SW480 (cell line): ENCODE data around the gene PPTC7.
"Not testable (repeated sequence)": the region's sequence is repeated elsewhere in the genome, so short reads cannot be mapped to it uniquely, and the experiment has no call there.

Source experiments
- DNase-seq: peaks from one replicate; pipeline ENCODE4 v3.0.0-alpha.2; 2016; ENCODE audit warnings: low spot score

PPTC7 gene

GRCh38 chr12:110583137-110584059 is at the start of gene PPTC7:
Gene PPTC7 (minus strand): TSS chr12:110583318. CDS start chr12:110583031, 287 bp downstream.
- DNase-seq, result peak; percentile 91

DNA sequence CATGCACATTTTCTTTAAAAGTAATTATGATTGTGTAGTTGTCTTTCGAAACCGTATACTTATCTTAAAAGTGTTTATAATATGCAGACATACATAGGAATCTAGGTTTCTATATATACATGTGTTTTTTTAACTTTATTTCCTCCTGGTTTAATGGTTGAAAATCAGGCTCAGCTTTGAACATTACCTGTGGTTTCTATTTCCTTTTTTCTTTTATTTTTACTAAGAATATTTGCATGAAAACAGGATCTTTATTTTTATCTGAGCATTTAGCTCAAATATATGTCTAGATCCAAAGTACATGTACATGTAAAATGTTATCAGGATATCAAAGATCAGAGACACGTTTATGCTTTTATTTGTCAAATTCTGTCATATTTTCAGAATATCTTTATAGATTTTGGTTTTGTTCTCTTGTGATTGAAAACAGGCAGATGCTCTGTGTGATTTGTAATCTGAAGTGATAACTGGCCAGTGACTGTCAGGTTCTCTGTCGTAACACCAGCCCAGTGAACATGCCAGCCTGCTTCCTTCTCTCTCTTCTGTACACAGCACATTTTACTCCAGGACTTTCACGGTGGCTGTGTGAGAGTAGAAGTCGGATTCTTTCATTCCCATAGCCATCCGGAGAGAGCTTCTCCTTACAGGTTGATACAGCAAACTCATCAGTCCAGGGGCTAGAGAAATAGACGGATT is 44.5 kb upstream of the PPTC7 start:
- DNase-seq, result no peak

DNA sequence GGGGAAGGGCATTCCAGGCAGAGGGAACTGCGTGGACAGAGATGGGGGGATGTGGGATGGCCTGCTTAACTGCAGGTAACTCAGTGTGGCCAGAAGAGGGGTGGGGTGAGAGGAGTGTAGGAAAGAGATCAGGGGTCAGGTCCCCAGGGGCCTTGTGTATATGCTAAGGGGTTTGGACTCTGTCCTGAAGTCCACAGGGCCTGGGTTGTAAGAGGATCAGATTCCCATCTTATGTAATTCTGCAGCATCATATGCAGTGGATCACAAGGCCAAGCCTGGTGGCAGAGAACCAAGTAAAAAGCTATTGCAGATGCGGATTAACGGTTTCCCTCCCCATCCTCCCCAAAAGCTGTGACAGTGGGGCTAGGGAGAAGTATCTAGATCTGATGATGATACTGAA is 39.5 kb upstream of the PPTC7 start:
- DNase-seq, result no peak

DNA sequence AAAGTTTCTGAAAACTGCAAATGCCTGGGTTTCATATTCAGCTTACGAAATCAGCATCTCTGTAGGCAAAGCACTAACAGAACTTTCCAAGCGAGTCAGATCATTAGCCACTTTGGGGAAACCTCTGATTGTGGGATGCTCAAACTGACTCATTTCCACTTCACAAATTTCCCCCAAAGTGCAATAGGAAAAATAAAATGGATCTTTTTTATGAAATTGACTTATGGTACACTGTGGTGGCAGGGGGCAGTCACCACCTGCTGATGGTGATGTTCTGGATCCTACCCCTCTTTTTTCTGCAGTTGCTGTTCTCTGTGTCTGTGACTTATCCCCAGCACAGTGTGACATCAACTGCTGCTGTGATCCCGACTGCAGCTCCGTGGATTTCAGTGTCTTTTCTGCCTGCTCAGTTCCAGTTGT is 36.4 kb upstream of the PPTC7 start:
- no peak for DNase-seq

- no peak for DNase-seq
These were observed 33.5 kb upstream of the PPTC7 start for GRCh38 chr12:110616471-110617115.

GRCh38 chr12:110615171-110615570 is 32.1 kb upstream of the PPTC7 start:
- no peak for DNase-seq

- DNase-seq, result peak; percentile 94
These were observed 30.9 kb upstream of the PPTC7 start, which contains the start of gene TCTN1 for GRCh38 chr12:110613771-110614684. Gene TCTN1 (plus strand): TSS chr12:110614129. CDS start chr12:110614183, 54 bp downstream.

- DNase-seq, result no peak
These were observed 30.1 kb upstream of the PPTC7 start for GRCh38 chr12:110613071-110613770.

DNA sequence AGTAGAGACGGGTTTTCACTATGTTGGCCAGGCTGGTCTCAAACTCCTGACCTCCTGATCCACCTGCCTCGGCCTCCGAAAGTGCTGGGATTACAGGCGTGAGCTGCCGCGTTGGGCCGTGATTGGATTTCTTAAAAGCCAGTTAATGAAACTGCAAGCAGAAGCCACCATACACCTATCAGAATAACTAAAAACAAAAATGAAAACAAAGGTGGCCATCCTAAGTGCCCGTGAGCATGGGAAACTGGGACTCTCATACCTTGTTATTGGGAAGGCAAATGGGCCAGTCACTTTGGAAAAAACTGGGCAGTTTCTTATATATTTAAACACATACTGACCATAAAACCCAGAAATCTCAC is 23.1 kb upstream of the PPTC7 start:
- no peak for DNase-seq

DNA sequence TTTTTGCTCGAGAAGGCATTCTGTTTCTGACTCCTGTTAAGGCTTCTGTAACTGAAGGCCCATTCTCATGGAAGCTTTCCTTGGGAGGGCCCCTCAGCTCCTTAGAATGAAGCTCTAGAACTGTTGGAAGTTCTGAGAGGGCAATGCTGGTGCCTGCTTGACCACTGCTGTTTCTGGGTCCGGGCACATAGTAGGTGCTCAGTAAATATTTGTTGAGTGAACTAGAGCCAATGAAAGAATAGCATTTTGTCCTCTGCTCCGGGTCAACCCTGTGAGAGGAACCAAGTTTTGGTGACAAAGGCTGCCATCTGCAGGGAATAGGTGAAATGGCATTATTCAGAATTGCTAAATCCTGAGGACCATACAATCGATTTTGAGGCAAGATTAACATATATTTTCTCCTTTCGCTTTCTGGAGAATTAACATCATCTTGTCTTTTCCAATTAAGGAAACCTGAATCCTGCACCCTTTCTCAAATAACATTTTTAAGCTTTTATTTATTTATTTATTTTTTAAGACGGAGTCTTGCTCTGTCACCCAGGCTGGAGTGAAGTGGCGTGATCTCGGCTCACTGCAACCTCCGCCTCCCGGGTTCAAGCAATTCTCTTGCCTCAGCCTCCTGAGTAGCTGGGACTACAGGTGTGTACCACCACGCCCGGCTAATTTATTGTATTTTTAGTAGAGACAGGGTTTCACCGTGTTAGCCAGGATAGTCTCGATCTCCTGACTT is 19.1 kb upstream of the PPTC7 start:
- DNase-seq, result peak; percentile 39

DNA sequence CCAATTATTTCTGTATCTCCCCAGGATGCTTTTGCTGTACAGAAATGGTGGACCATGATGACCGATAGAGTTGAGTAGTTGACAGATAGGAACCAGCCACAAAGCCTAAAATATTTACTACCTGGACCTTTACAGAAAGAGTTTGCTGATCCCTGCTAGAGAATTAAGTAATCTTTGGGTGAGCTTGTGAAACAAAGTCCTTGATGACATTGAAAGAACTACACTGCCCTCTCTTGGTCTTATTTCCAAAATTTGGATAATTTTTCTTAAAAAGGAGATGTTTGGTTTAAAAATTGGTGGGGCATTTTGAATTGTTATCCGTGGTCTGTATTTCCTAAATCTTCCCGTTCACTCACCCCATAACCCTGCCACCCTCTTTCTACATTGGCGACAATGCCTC is 17.1 kb upstream of the PPTC7 start:
- DNase-seq, result peak; percentile 45

DNA sequence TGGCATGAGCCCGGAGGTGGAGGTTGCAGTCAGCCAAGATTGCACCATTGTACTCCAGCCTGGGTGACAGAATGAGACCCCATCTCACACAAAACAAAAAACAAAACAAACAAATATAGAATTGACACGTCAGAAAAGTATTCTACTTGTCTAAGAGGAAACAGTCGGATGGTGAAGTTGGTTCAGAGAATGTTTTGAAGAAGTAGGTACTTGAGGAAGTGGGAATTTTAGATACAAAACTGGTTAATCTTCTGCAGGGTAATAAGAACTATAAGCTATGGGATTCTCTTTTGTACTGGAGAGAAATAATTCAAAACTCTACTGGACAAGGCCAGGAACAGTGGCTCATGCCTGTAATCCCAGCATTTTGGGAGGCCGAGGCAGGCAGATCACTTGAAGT is 16.2 kb upstream of the PPTC7 start:
- no peak for DNase-seq

DNA sequence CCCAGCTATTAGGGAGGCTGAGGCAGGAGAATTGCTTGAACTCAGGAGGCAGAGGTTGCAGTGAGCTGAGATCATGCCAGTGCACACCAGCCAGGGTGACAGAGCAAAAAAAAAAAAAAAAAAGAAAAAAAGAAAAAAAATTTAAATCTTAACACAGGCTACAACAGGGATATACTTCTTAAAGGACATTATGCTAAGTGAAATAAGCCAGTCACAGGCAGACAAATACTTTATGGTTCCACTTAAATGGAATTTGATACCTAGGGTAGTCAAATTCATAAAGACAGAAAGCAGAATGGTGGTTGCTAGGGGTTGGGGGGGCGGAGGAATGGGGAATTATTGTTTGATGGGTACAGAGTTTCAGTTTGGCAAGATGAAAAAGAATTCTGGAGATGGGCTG is 14.8 kb upstream of the PPTC7 start:
- DNase-seq, result no peak

DNA sequence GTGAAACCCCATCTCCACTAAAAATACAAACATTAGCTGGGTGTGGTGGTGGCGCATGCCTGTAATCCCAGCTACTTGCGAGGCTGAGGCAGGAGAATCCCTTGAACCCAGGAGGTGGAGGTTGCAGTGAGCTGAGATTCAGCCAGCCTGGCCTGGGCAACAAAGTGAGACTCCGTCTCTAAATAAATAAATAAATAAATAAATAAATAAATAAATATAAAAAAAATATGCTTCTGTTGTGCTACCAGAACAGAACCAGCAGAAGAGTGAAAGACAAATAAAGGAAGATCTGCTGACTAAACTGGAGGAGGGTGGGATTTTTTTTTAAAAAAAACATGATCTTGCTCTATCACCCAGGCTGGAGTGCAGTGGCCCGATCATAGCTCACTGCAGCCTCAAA is 9.8 kb upstream of the PPTC7 start:
- not testable (repeated sequence) for DNase-seq

GRCh38 chr12:110592078-110592477 is 9.0 kb upstream of the PPTC7 start:
- no peak for DNase-seq

- no peak for DNase-seq
These were observed 8.4 kb upstream of the PPTC7 start for GRCh38 chr12:110591451-110592051.

DNA sequence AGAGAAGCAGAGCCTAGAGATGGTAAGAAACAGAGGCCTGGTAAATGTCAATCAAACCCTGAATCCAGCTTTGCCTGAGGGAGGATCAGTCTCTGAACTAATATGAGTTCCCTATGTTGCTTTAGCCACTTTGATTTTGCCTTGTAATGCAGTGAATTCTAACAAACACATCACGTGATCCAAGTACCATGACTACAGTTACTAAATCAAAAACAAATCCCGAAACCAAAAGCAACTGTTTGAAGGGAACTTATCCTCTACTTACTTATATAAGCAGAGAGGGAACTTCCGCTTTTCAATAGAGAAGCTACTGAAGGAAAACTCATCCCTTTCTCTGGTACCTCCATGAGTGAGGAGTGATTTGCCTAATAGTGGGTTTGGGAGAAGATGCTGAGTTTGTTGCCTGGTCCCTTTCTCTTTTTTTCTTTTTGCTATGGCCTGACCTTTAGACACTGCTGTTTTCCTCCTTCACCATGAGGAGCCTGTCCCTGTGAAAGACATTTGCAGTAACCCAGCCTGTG is 7.7 kb upstream of the PPTC7 start:
- no peak for DNase-seq

DNA sequence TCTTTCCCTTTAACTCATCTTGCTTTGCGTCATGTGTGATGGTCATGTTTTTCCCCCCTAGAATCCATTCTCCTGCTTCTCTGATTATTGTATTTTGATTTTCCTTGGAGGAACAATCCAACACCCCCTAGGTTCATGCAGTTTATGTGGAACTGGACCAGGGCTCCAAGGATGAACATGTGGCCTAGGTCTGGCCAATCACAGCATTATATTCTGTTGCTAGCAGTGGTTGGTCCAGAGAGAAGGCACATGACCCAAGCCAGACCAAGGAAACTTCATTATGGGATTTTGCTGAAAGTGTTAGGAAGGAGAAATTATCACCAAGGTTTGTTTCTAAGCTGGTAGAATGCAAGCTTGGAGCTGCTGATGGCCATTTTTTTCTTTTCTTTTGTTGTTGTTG is 6.9 kb upstream of the PPTC7 start:
- DNase-seq, result no peak

DNA sequence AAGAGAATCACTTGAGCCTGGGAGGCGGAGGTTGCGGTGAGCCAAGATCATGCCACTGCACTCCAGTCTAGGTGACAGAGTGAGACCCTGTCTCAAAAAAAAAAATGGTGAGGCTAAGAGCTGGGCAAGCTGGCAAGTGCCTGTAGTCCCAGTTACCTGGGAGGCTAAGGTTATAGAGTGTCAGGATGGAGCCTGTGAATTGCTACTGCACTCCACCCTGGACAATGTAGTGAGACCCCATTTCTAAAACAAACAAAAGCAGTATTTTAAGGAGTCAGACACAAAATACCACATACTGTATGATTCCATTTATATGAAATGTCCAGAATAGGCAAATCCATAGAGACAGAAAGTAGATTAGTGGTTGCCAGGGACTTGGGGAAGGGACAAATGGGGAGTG is 4.0 kb upstream of the PPTC7 start:
- DNase-seq, result not testable (repeated sequence)
